SK-N-DZ (cell line): ENCODE data around the gene SSBP4. TPM values are rescaled to one million over a fixed set of nuclear protein-coding genes. Genes with fewer than 3 reads are reported as not detected.
A peak's percentile ranks its signal among the peaks of the same experiment; 100 is the strongest.
"Not testable (repeated sequence)": the region's sequence is repeated elsewhere in the genome, so short reads cannot be mapped to it uniquely, and the experiment has no call there.

ENCODE experiments used
- DNase-seq: peaks from one replicate; pipeline ENCODE4 v3.0.0-alpha.2; 2015; ENCODE audit warnings: low spot score
- polyA plus RNA-seq, 2 experiments: library from polyadenylated mRNA; depleted of rRNA; stranded (reverse); fragments of >200 nt; gene quantifications; 2 replicates each; pipeline ENCODE4 v1.2.3, GENCODE V29; 2014

SSBP4 gene
- polyA plus RNA-seq (2014; cell fraction: cytosol; rRNA removed): 123 and 163 TPM in 2 replicates
- polyA plus RNA-seq (2014; cell fraction: nucleus; rRNA removed): 351 and 529 TPM in 2 replicates

GRCh38 chr19:18419195-18419698 lies at the start of gene SSBP4:
Gene SSBP4 (plus strand): TSS chr19:18419398. CDS start chr19:18419649, 251 bp downstream.
- peak; percentile 75 for DNase-seq

- no peak for DNase-seq
Observed at GRCh38 chr19:18373407-18373891, 45.7 kb upstream of the SSBP4 start.

- DNase-seq: peak; percentile 36
Observed at GRCh38 chr19:18373892-18374629, 45.1 kb upstream of the SSBP4 start.

DNA sequence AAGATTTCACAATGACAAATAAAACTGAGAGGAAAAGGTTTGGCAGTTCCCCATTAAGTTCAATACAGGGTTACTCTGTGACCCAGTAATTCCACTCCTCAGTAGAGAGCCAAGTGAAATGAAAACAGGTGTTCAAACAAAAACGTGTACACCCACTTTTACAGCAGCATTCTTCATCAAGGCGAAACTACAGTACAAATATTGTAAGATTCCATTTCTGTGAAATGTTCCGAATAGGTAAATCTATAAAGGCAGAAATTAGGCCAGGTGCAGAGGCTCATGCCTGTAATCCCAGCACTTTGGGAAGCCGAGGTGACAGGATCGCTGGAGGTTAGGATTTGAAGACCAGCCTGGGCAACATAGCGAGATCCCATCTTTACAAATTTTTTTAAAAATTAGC lies 42.2 kb upstream of the SSBP4 start:
- no peak for DNase-seq

GRCh38 chr19:18379803-18380747 lies 39.1 kb upstream of the SSBP4 start:
- DNase-seq: no peak

- DNase-seq: no peak
Observed at GRCh38 chr19:18380843-18381242, 38.4 kb upstream of the SSBP4 start.

- not testable (repeated sequence) for DNase-seq
Observed at GRCh38 chr19:18383622-18384021, 35.6 kb upstream of the SSBP4 start.

DNA sequence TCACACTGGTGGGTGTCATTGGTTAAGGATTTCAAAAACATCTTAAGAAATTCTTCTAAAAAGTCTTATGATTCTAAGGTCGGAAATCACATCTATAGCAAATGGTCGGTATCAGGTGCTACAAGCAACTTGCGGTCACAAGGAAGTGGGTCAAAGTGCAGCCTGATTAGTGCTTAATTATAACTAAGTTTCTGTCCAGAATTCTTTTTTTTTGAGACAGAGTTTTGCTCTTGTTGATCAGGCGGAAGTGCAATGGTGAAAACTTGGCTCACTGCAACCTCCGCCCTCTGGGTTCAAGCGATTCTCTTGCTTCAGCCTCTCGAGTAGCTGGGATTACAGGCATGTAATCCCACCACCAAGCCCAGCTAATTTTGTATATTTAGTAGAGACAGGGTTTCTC lies 34.4 kb upstream of the SSBP4 start:
- no peak for DNase-seq

DNA sequence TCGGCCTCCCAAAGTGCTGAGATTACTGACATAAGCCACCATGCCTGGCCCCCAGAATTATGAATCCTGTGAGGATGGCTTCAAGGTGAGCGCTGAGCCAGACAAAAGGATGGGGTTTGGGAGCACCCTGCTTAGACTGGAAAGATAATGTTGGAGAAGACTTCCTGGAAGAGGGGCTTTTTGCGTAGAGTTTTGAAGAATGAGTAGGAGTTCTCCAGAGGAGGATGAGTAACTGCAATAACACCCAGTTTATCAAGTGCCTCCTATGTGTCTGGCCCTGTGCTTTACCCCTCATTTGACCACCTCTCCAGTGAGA lies 33.9 kb upstream of the SSBP4 start:
- DNase-seq: no peak

DNA sequence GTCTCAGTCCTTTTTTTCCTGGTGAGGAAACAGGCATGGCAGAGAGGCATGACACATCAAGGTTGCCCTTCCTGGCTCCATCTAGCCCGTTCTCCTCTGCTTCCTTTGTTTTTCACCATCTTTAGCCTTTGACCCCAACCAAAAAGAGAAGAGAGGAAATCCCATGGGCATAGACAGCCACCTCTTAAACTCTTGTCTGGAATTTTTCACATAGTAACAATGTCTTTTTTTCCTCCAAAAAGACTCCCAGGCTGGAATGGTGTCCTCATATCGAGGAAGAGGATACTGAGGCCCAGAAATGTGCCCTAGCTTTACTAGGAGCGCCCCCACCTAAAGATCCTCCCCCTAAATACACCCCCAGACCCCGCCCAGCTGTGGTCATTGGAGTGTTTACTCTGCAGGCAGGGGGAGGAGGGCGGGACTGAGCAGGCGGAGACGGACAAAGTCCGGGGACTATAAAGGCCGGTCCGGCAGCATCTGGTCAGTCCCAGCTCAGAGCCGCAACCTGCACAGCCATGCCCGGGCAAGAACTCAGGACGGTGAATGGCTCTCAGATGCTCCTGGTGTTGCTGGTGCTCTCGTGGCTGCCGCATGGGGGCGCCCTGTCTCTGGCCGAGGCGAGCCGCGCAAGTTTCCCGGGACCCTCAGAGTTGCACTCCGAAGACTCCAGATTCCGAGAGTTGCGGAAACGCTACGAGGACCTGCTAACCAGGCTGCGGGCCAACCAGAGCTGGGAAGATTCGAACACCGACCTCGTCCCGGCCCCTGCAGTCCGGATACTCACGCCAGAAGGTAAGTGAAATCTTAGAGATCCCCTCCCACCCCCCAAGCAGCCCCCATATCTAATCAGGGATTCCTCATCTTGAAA lies 33.3 kb upstream of the SSBP4 start, which contains the start of gene GDF15:
Gene GDF15 (plus strand): TSS at position 484 of the 868 bp plus-strand sequence. CDS start 32 bp downstream, at position 516.
- no peak for DNase-seq

GRCh38 chr19:18386543-18387271 lies 32.5 kb upstream of the SSBP4 start:
- DNase-seq: no peak

GRCh38 chr19:18388100-18388959 lies 30.9 kb upstream of the SSBP4 start:
- peak; percentile 69 for DNase-seq

DNA sequence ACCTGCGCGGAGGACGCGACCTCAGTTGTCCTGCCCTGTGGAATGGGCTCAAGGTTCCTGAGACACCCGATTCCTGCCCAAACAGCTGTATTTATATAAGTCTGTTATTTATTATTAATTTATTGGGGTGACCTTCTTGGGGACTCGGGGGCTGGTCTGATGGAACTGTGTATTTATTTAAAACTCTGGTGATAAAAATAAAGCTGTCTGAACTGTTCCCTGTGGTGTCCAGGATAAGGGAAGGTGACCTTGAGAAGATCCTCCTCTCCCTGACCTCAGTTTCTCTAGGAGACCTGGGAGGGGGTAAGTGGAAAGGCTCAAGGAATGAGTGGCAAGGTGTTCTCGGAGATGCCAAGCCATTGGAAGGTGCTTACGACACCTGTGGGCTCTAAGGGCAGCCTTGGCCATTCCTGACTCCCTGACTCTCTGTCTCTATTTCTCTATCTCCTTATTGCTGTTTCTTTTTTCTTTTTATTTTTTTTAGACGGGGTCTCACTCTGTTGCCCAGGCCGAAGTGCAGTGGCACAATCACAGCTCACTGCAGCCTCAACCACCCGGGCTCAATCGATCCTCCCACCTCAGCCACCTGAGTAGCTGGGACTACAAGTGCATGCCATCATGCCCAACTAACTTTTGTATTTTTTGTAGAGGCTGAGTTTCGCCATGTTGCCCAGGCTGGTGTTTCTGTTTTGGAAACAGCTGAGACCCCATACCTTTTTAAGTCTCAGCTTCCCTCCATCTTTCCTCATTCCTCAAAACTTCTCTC lies 30.1 kb upstream of the SSBP4 start:
- no peak for DNase-seq

DNA sequence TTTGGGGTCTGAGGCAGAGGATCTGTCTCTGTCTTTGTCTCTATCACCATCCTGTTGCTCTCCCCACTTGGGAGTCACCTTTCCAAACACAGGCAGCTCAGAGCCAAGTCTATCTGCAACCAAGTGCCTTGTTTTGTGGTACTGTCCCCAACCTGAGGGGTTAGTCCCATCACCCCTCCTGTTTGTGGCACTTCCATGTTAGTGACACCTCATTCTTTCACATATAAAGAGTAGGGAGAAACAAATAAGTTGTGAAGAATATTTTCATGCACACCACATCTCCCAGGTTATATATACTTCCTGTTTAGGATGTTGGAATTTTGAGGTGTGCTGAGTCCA lies 29.5 kb upstream of the SSBP4 start:
- DNase-seq: no peak

- DNase-seq: no peak
Observed at GRCh38 chr19:18390065-18390907, 28.9 kb upstream of the SSBP4 start.

DNA sequence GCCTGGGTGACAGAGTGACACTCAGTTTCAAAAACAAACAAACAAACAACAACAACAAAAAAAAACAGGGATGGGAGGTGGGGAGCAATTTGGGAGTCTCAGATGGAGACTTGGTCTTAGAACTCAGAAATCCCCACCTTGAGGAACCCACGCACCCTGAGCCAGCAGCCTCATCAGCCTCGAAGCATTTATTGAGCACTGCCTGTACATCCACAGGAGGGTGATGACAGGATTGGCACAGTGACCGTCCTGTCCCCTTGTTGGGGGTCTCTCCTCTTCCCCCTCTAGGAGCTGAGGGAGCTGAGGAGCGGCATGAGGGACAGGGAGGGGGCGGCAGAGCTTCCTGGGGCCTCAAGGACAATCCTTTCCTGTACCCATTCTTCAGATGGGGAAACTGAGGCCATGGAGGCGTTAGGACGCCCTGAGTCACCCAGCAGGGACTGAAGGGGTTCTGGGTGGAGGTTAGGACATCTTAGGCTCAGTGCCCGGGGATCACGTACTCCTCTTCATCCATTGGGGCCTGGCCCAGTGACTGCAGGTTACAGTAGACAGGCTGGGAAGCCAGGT lies 27.6 kb upstream of the SSBP4 start:
- DNase-seq: no peak

DNA sequence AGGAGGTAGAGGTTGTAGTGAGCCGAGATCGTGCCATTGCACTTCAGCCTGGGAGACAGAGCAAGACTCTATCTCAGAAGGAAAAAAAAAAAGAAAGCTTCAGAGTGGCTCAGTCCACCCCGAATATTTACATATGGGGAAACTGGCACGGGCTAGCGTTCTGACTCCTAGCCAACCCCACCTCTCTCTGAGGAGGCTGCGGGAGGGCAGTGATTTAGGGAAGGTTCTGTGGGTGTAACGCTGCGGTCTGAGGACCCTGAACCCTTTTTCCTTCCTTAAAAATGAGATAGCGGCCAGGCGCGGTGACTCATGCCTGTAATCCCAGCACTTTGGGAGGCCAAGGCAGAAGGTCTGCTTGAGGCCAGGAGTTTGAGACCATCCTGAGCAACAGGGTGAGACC lies 26.8 kb upstream of the SSBP4 start:
- no peak for DNase-seq

DNA sequence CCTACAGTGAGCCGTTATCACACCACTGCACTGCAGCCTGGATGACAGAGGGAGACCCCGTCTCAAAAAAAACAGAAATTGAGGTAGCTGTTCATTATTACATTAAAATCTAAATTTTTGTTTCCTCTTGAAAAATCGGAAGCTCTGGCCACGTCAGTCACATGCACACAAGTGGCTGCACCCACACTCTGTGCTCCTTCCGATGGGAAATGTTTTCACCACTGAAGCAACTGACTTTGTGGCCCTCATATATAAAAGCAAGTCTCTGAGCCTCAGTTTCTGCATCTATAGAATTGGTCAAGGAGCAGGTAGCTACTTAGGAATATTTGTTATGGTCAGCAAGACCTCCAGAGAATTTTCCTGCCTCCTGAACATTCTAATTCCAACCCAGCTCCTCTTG lies 26.3 kb upstream of the SSBP4 start:
- DNase-seq: no peak
